Neural cell (in vitro differentiated cells): ENCODE measurements around the gene OR6M1.

Source experiments
- CTCF ChIP-seq: fragments of 450-650 bp; IDR thresholded peaks from 2 replicates; pipeline ENCODE4 v1.5.1; 2014; ENCODE audit warnings: antibody characterized with exemption, mild to moderate bottlenecking, moderate library complexity; ENCODE audit not compliant: poor library complexity, severe bottlenecking
- EZH2 ChIP-seq: fragments of 200-600, 300-800 bp; shearing (Covaris generic), sonication (generic); IDR thresholded peaks from 2 replicates; pipeline ENCODE4 v1.6.1; 2014; ENCODE audit warnings: antibody characterized with exemption, low read length, borderline replicate concordance, mild to moderate bottlenecking; ENCODE audit not compliant: insufficient read depth, poor library complexity, severe bottlenecking
- POLR2AphosphoS5 ChIP-seq: IDR thresholded peaks from 2 replicates; pipeline ENCODE4 v1.6.1; 2012
- REST ChIP-seq: IDR thresholded peaks from 2 replicates; pipeline ENCODE4 v1.6.1; 2012; ENCODE audit warnings: borderline replicate concordance
- SMC3 ChIP-seq: fragments of 450-650 bp; conservative IDR thresholded peaks from 2 replicates; pipeline ENCODE4 v1.6.1; 2014; ENCODE audit warnings: antibody characterized with exemption, mild to moderate bottlenecking, moderate library complexity; ENCODE audit not compliant: poor library complexity

GRCh38 chr11:123778511-123778910 lies 27.6 kb downstream of the OR6M1 start:
- TF ChIP-seq CTCF (no peak), POLR2AphosphoS5 (no peak), REST (no peak), EZH2 (no peak), SMC3 (no peak)
